OCI-LY1 (cell line): ENCODE data around the gene KIRREL3.

Source experiments
- H2AFZ ChIP-seq: fragments of 200-600 bp; sonication (generic), shearing (Covaris generic); 2 replicates; pipeline ENCODE4 v1.6.0; 2014; ENCODE audit warnings: antibody characterized with exemption, mild to moderate bottlenecking, low read length
- H3F3A ChIP-seq: fragments of 200-600 bp; sonication (generic), shearing (Covaris generic); 2 replicates; pipeline ENCODE4 v1.6.0; 2014; ENCODE audit warnings: mild to moderate bottlenecking, antibody characterized with exemption, low read length, moderate library complexity; ENCODE audit not compliant: insufficient read depth
- H3K27ac ChIP-seq: fragments of 200-600 bp; sonication (generic); 2 replicates; pipeline ENCODE4 v1.5.1; 2014; ENCODE audit warnings: low read length, mixed run types, mild to moderate bottlenecking, low read depth; ENCODE audit not compliant: poor library complexity, severe bottlenecking
- H3K27me3 ChIP-seq: fragments of 200-600 bp; sonication (generic); 2 replicates; pipeline ENCODE4 v1.6.0; 2014; ENCODE audit warnings: antibody characterized with exemption, mild to moderate bottlenecking, low read length, moderate library complexity; ENCODE audit not compliant: insufficient read depth
- H3K36me3 ChIP-seq: fragments of 200-600 bp; sonication (generic); 2 replicates; pipeline ENCODE4 v1.6.1; 2014; ENCODE audit warnings: mild to moderate bottlenecking, antibody characterized with exemption, low read length, moderate library complexity, mixed read lengths; ENCODE audit not compliant: insufficient read depth
- H3K4me1 ChIP-seq: fragments of 200-600 bp; sonication (generic); 2 replicates; pipeline ENCODE4 v1.5.1; 2014; ENCODE audit warnings: mild to moderate bottlenecking, low read length, moderate library complexity; ENCODE audit not compliant: insufficient read depth, severe bottlenecking
- H3K4me2 ChIP-seq: fragments of 200-600 bp; sonication (generic), shearing (Covaris generic); 2 replicates; pipeline ENCODE4 v1.6.1; 2014; ENCODE audit warnings: low read length
- H3K4me3 ChIP-seq: fragments of 200-600 bp; sonication (generic); 2 replicates; pipeline ENCODE4 v1.5.1; 2014; ENCODE audit warnings: low read length, low read depth, mild to moderate bottlenecking, mixed read lengths; ENCODE audit not compliant: poor library complexity, severe bottlenecking
- H3K79me2 ChIP-seq: fragments of 200-600 bp; shearing (Covaris generic); 2 replicates; pipeline ENCODE4 v1.6.1; 2016; ENCODE audit warnings: mixed run types, low read length, mixed read lengths; ENCODE audit not compliant: insufficient read depth
- H3K9ac ChIP-seq: fragments of 200-600 bp; sonication (generic), shearing (Covaris generic); 2 replicates; pipeline ENCODE4 v1.6.1; 2014; ENCODE audit warnings: mild to moderate bottlenecking, low read length, mixed read lengths
- H3K9me2 ChIP-seq: fragments of 200-600 bp; sonication (generic), shearing (Covaris generic); 2 replicates; pipeline ENCODE4 v1.6.1; 2014; ENCODE audit warnings: low read depth, mild to moderate bottlenecking, low read length, mixed read lengths
- H3K9me3 ChIP-seq: fragments of 200-600 bp; shearing (Covaris generic); 2 replicates; pipeline ENCODE4 v1.6.1; 2014; ENCODE audit warnings: low read length, mixed read lengths
- H4K20me1 ChIP-seq: fragments of 200-600 bp; sonication (generic), shearing (Covaris generic); 2 replicates; pipeline ENCODE4 v1.6.0; 2016; ENCODE audit warnings: mild to moderate bottlenecking, low read length; ENCODE audit not compliant: insufficient read depth
- CTCF ChIP-seq: fragments of 200-600 bp; sonication (generic), shearing (Covaris generic); IDR thresholded peaks from 2 replicates; pipeline ENCODE4 v1.5.1; 2017; ENCODE audit warnings: mild to moderate bottlenecking, antibody characterized with exemption, low read length, moderate library complexity, mixed read lengths
- EZH2 ChIP-seq: fragments of 200-600 bp; sonication (generic), shearing (Covaris generic); IDR thresholded peaks from 2 replicates; pipeline ENCODE4 v1.8.0; 2017; ENCODE audit warnings: borderline replicate concordance, mixed run types, mild to moderate bottlenecking, antibody characterized with exemption, low read length, moderate library complexity, mixed read lengths

KIRREL3 gene

GRCh38 chr11:126723665-126724045 lies 276.9 kb downstream of the KIRREL3 start:
- TF ChIP-seq CTCF (no peak), EZH2 (no peak)
- no peaks in the 10 kb centered on the region for H3K79me2 ChIP-seq

GRCh38 chr11:126722956-126723664 lies 277.5 kb downstream of the KIRREL3 start:
- H3K27ac ChIP-seq: no peak overlapping the region
- no peaks in the 10 kb centered on the region for H3K79me2 ChIP-seq
- no peaks in the 10 kb centered on the region for H3K9me3 ChIP-seq

More at GRCh38 chr11:126723665-126724045, 276.9 kb downstream of the KIRREL3 start:
- Histone ChIP-seq H3K9me2 (no peaks in the 10 kb centered on the region), H3K4me3 (no peak overlapping the region), H3K27me3 (no peaks in the 10 kb centered on the region), H3K9ac (no peak overlapping the region), H3K27ac (no peak overlapping the region), H3K36me3 (no peaks in the 10 kb centered on the region), H3K4me2 (no peak overlapping the region), H3K4me1 (no peaks in the 10 kb centered on the region), H3K9me3 (no peaks in the 10 kb centered on the region), H4K20me1 (no peaks in the 10 kb centered on the region), H2AFZ (no peak overlapping the region), H3F3A (no peaks in the 10 kb centered on the region)

GRCh38 chr11:126722006-126722736 lies 278.4 kb downstream of the KIRREL3 start:
- TF ChIP-seq EZH2: no peak
- TF ChIP-seq CTCF: no peak
- Histone ChIP-seq H3K4me2 (no peak overlapping the region), H2AFZ (no peak overlapping the region)

More at GRCh38 chr11:126722956-126723664, 277.5 kb downstream of the KIRREL3 start:
- no peaks in the 10 kb centered on the region for H3K36me3 ChIP-seq
- no peak overlapping the region for H3K4me3 ChIP-seq
- H3K9me2 ChIP-seq: no peaks in the 10 kb centered on the region
- H4K20me1 ChIP-seq: no peaks in the 10 kb centered on the region
- no peak overlapping the region for H3K9ac ChIP-seq
- no peak overlapping the region for H3K4me2 ChIP-seq
- no peaks in the 10 kb centered on the region for H3K27me3 ChIP-seq
- no peaks in the 10 kb centered on the region for H3F3A ChIP-seq
- H3K4me1 ChIP-seq: no peaks in the 10 kb centered on the region
- H2AFZ ChIP-seq: no peak overlapping the region
- TF ChIP-seq EZH2 (no peak), CTCF (no peak)

More at GRCh38 chr11:126722006-126722736, 278.4 kb downstream of the KIRREL3 start:
- Histone ChIP-seq H3K4me3 (no peak overlapping the region), H4K20me1 (no peaks in the 10 kb centered on the region), H3K9me3 (no peaks in the 10 kb centered on the region), H3K9me2 (no peaks in the 10 kb centered on the region), H3K27me3 (no peaks in the 10 kb centered on the region), H3K79me2 (no peaks in the 10 kb centered on the region), H3K36me3 (no peaks in the 10 kb centered on the region), H3F3A (no peaks in the 10 kb centered on the region), H3K4me1 (no peaks in the 10 kb centered on the region), H3K27ac (no peak overlapping the region), H3K9ac (no peak overlapping the region)
